Activated CD8-positive, alpha-beta T cell treated with anti-CD3 and anti-CD28 coated beads, Interleukin-2, amount 10 ng/mL, durations not matched to agents 7 days and 5 days (primary cell): Measurements from ENCODE around the gene ADARB1. TPM values are rescaled to one million over a fixed set of nuclear protein-coding genes. Genes with fewer than 3 reads are reported as not detected.

Experiments used
- ATAC-seq: fragments of 150-1000 bp; cut with Tn5 transposase; one replicate; pipeline ENCODE4 v1.10.0; 2021; ENCODE audit warnings: moderate library complexity
- CTCF ChIA-PET: fragments of 350-600 bp; sonication (Branson Sonifier 250); formaldehyde crosslinking; loops from one replicate; lab custom pipeline; 2021; ENCODE audit warnings: antibody characterized with exemption; lab: Charles Lee
- POLR2A ChIA-PET: fragments of 350-600 bp; sonication (Branson Sonifier 250); formaldehyde crosslinking; loops from one replicate; lab custom pipeline; 2021; ENCODE audit warnings: antibody characterized with exemption; lab: Charles Lee
- DNase-seq: peaks from one replicate; pipeline ENCODE4 v3.0.0-alpha.2; 2020
- H3K27ac Mint-ChIP-seq: one replicate; pipeline ENCODE4 v1.8.0; 2021; ENCODE audit warnings: mild to moderate bottlenecking, mixed read lengths
- H3K27me3 Mint-ChIP-seq: one replicate; pipeline ENCODE4 v1.8.0; 2021; ENCODE audit warnings: low read depth, mixed read lengths
- H3K36me3 Mint-ChIP-seq: one replicate; pipeline ENCODE4 v1.8.0; 2021; ENCODE audit warnings: low read depth, mixed read lengths
- H3K4me1 Mint-ChIP-seq: one replicate; pipeline ENCODE4 v1.8.0; 2021; ENCODE audit warnings: low read depth, mixed read lengths
- H3K4me3 Mint-ChIP-seq: one replicate; pipeline ENCODE4 v1.8.0; 2021; ENCODE audit warnings: mild to moderate bottlenecking, mixed read lengths
- H3K9me3 Mint-ChIP-seq: one replicate; pipeline ENCODE4 v1.8.0; 2022; ENCODE audit warnings: mixed read lengths; ENCODE audit not compliant: insufficient read depth
- total RNA-seq, 2 experiments: library from RNA; stranded (reverse); gene quantifications; one replicate each; pipeline ENCODE4 v1.2.3, GENCODE V29; 2021

ADARB1 gene
- total RNA-seq, 2 experiments from 2014 or later = 52.9 to 66.2 TPM

- DNase-seq = no peak
- Mint-ChIP-seq H3K4me3 (peak overlapping the region; percentile 22), H3K27ac (peak overlapping the region; percentile 87), H3K27me3 (peaks cover 17% of the 10 kb centered on the region), H3K36me3 (no peaks in the 10 kb centered on the region), H3K9me3 (no peaks in the 10 kb centered on the region), H3K4me1 (peaks cover 32% of the 10 kb centered on the region)
- ATAC-seq = peak; percentile 34
- CTCF ChIA-PET = interaction anchor here (0.7 to 2.2 kb wide), 4 partner anchors 53 to 128 kb away, joined by 3 to 6 read pairs (median 5); no protein-coding TSS in a partner anchor
- POLR2A ChIA-PET = no interaction called here
Measured at GRCh38 chr21:45256021-45256911, 181.9 kb downstream of the ADARB1 start.

- ATAC-seq = peak; percentile 80
- CTCF ChIA-PET = interaction anchor here (1.3 to 2.2 kb wide), 3 partner anchors 52 to 119 kb away, joined by 5 to 6 read pairs (median 5); no protein-coding TSS in a partner anchor
- peak; percentile 66 for DNase-seq
- peak overlapping the region; percentile 87 for H3K27ac Mint-ChIP-seq
- H3K9me3 Mint-ChIP-seq = no peaks in the 10 kb centered on the region
- POLR2A ChIA-PET = no interaction called here
- H3K4me3 Mint-ChIP-seq = peak overlapping the region; percentile 22
- peaks cover 13% of the 10 kb centered on the region for H3K27me3 Mint-ChIP-seq
- H3K4me1 Mint-ChIP-seq = peaks cover 32% of the 10 kb centered on the region
- no peaks in the 10 kb centered on the region for H3K36me3 Mint-ChIP-seq
Measured at GRCh38 chr21:45256912-45257672, 182.7 kb downstream of the ADARB1 start.

- Mint-ChIP-seq H3K4me3 (no peak overlapping the region), H3K36me3 (no peaks in the 10 kb centered on the region), H3K27ac (no peak overlapping the region), H3K27me3 (peaks cover 13% of the 10 kb centered on the region), H3K4me1 (peaks cover 32% of the 10 kb centered on the region), H3K9me3 (no peaks in the 10 kb centered on the region)
- DNase-seq = no peak
- ChIA-PET POLR2A (no interaction called here), CTCF (interaction anchor here (1.3 to 2.2 kb wide), 3 partner anchors 51 to 120 kb away, joined by 5 to 6 read pairs (median 5); no protein-coding TSS in a partner anchor)
- ATAC-seq = no peak
Measured at GRCh38 chr21:45257673-45258341, 183.4 kb downstream of the ADARB1 start.

- DNase-seq (no peak), ATAC-seq (no peak)
- peaks cover 13% of the 10 kb centered on the region for H3K27me3 Mint-ChIP-seq
- no peaks in the 10 kb centered on the region for H3K36me3 Mint-ChIP-seq
- no peak overlapping the region for H3K4me3 Mint-ChIP-seq
- no peak overlapping the region for H3K27ac Mint-ChIP-seq
- ChIA-PET POLR2A (no interaction called here), CTCF (interaction anchor here (2.2 kb wide), 1 partner anchor 105 kb away, joined by 6 read pairs; no protein-coding TSS in a partner anchor)
- peaks cover 32% of the 10 kb centered on the region for H3K4me1 Mint-ChIP-seq
- no peaks in the 10 kb centered on the region for H3K9me3 Mint-ChIP-seq
Measured at GRCh38 chr21:45258466-45258865, 184.1 kb downstream of the ADARB1 start.

- Mint-ChIP-seq H3K4me3 (no peak overlapping the region), H3K27ac (no peak overlapping the region), H3K9me3 (no peaks in the 10 kb centered on the region), H3K27me3 (peaks cover 12% of the 10 kb centered on the region), H3K4me1 (peaks cover 32% of the 10 kb centered on the region), H3K36me3 (peaks cover 7% of the 10 kb centered on the region)
- no peak for ATAC-seq
- no peak for DNase-seq
- ChIA-PET POLR2A (no interaction called here), CTCF (no interaction called here)
Measured at GRCh38 chr21:45259206-45259840, 184.9 kb downstream of the ADARB1 start.

- Mint-ChIP-seq H3K27me3 (peaks cover 5% of the 10 kb centered on the region), H3K9me3 (no peaks in the 10 kb centered on the region), H3K27ac (no peak overlapping the region), H3K4me1 (peaks cover 29% of the 10 kb centered on the region), H3K36me3 (peaks cover 12% of the 10 kb centered on the region), H3K4me3 (no peak overlapping the region)
- POLR2A ChIA-PET = interaction anchor here (0.6 kb wide), 1 partner anchor 66 kb away, joined by 3 read pairs; no protein-coding TSS in a partner anchor
- CTCF ChIA-PET = no interaction called here
- DNase-seq = no peak
- no peak for ATAC-seq
Measured at GRCh38 chr21:45260191-45260825, 185.9 kb downstream of the ADARB1 start.

- ChIA-PET CTCF (interaction anchor here (1.6 kb wide), 1 partner anchor 31 kb away, joined by 5 read pairs; no protein-coding TSS in a partner anchor), POLR2A (no interaction called here)
- Mint-ChIP-seq H3K27ac (no peak overlapping the region), H3K27me3 (peaks cover 5% of the 10 kb centered on the region), H3K4me3 (no peak overlapping the region), H3K4me1 (peaks cover 29% of the 10 kb centered on the region), H3K9me3 (no peaks in the 10 kb centered on the region), H3K36me3 (peaks cover 17% of the 10 kb centered on the region)
- DNase-seq = no peak
- ATAC-seq = no peak
Measured at GRCh38 chr21:45261093-45261492, 186.7 kb downstream of the ADARB1 start.

- Mint-ChIP-seq H3K9me3 (no peaks in the 10 kb centered on the region), H3K27ac (no peak overlapping the region), H3K36me3 (peaks cover 27% of the 10 kb centered on the region), H3K4me3 (no peak overlapping the region), H3K4me1 (peaks cover 29% of the 10 kb centered on the region), H3K27me3 (peaks cover 5% of the 10 kb centered on the region)
- CTCF ChIA-PET = interaction anchor here (1.6 to 1.8 kb wide), 2 partner anchors 30 to 121 kb away, joined by 5 read pairs; no protein-coding TSS in a partner anchor
- POLR2A ChIA-PET = no interaction called here
- no peak for ATAC-seq
- no peak for DNase-seq
Measured at GRCh38 chr21:45262041-45262581, 187.7 kb downstream of the ADARB1 start.

GRCh38 chr21:45262616-45263015, 188.2 kb downstream of the ADARB1 start:
- H3K27me3 Mint-ChIP-seq = peaks cover 5% of the 10 kb centered on the region
- no peak for DNase-seq
- no peak overlapping the region for H3K27ac Mint-ChIP-seq
- no peak overlapping the region for H3K4me3 Mint-ChIP-seq
- POLR2A ChIA-PET = no interaction called here
- H3K9me3 Mint-ChIP-seq = no peaks in the 10 kb centered on the region
- H3K36me3 Mint-ChIP-seq = peaks cover 32% of the 10 kb centered on the region
- peaks cover 31% of the 10 kb centered on the region for H3K4me1 Mint-ChIP-seq
- CTCF ChIA-PET = interaction anchor here (1.6 to 1.8 kb wide), 2 partner anchors 30 to 122 kb away, joined by 5 read pairs; no protein-coding TSS in a partner anchor
- no peak for ATAC-seq

- Mint-ChIP-seq H3K36me3 (peaks cover 39% of the 10 kb centered on the region), H3K27me3 (peaks cover 5% of the 10 kb centered on the region), H3K27ac (peak overlapping the region; percentile 25), H3K4me3 (no peak overlapping the region), H3K9me3 (no peaks in the 10 kb centered on the region), H3K4me1 (peaks cover 29% of the 10 kb centered on the region)
- ATAC-seq (no peak), DNase-seq (no peak)
- ChIA-PET POLR2A (no interaction called here), CTCF (interaction anchor here (1.8 kb wide), 1 partner anchor 123 kb away, joined by 5 read pairs; no protein-coding TSS in a partner anchor)
Measured at GRCh38 chr21:45263534-45263933, 189.2 kb downstream of the ADARB1 start.
